HG03520 (cell line): ENCODE data around the gene CD40.
"Not testable (repeated sequence)": the region's sequence is repeated elsewhere in the genome, so short reads cannot be mapped to it uniquely, and the experiment has no call there.

Experiments
- ATAC-seq: cut with Tn5 transposase; IDR thresholded peaks from one replicate; pipeline ENCODE4 v1.9.1; 2021; ENCODE audit warnings: mild to moderate bottlenecking, moderate library complexity; ENCODE audit not compliant: unreplicated experiment

Gene CD40

DNA sequence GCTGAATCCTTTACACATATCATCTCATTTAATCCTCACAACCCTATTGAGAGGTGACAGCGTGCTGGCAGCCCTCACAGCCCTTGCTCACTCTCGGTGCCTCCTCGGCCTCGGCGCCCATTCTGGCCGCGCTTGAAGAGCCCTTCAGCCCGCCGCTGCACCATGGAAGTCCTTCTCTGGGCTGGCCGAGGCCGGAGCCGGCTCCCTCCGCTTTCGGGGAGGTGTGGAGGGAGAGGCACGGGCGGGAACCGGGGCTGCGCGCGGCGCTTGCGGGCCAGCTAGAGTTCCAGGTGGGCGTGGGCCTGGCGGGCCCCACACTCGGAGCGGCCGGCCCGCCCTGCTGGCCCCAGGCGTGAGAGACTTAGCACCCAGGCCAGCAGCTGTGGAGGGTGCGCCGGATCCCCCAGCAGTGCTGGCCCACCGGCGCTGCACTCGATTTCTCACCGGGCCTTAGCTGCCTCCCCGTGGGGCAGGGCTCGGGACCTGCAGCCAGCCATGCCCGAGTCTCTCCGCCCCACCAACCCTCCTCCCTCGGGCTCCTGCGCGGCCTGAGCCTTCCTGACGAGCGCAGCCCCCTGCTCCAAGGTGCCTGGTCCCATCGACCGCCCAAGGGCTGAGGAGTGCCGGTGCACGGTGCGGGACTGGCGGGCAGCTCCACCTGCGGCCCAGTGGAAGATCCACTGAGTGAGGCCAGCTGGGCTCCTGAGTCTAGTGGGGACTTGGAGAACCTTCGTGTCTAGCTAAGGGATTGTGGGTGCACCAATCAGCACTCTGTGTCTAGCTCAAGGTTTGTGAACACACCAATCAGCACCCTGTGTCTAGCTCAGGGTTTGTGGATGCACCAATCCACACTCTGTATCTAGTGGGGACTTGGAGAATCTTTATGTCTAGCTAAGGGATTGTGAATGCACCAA lies 26.2 kb upstream of the CD40 start:
- ATAC-seq, result not testable (repeated sequence)

DNA sequence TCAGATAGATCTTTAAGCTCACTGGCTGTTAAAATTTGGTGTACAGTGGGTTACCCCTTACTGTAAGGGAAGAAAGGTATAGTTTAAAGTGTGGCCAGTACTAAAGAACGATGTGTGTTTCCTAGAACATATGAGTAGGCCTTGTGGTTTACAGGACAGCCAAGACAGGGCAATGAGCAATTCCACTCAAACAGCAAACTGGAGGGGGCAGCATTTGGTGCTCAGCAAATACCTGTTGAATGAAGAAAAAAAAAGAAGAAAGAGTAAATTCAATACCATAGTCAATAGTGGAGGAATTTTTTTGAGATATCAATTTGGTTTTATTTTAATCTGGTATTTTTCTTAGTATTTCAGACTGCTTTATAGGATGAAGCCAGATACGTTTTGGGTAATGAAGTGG lies 24.6 kb upstream of the CD40 start:
- ATAC-seq, result no peak

DNA sequence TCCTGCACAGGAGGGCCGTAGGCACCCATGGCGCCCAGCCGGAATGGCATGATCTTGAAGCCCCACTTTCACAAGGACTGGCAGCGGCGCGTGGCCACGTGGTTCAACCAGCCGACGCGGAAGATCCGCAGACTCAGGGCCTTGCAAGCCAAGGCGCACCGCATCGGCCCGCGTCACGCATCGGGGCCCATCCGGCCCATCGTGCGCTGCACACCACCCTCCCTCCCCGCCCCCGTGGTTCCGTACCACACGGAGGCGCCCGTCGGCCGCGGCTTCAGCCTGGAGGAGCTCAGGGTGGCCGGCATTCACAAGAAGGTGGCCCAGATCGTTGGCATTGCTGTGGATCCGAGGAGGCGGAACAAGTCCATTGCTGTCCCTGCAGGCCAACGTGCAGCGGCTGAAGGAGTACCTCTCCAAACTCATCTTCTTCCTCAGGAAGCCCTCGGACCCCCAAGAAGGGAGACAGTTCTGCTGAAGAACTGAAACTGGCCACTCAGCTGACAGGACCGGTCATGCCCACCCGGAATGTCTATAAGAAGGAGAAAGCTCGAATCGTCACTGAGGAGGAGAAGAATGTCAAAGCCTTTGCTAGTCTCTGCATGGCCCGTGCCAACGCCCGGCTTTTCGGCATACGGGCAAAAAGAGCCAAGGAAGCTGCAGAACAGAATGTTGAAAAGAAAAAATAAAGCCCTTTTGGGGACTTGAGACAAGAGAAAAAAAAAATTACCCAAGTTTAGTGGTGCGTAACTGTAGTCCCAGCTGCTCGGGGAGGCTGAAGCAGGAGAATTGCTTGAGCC lies 18.4 kb upstream of the CD40 start:
- no peak for ATAC-seq

DNA sequence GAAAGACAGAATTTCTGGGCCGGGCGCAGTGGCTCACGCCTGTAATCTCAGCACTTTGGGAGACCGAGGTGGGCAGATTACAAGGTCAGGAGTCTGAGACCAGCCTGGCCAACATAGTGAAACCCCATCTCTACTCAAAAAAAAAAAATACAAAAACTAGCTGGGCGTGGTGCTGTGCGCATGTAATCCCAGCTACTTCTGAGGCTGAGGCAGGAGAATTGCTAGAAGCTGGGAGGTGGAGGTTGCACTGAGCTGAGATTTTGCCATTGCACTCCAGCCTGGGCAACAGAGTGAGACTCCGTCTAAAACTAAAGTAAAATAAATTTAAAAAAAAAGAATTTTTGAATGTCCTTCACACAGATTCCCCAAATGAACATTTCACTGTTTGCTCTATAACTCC lies 17.7 kb upstream of the CD40 start:
- ATAC-seq, result not testable (repeated sequence)

DNA sequence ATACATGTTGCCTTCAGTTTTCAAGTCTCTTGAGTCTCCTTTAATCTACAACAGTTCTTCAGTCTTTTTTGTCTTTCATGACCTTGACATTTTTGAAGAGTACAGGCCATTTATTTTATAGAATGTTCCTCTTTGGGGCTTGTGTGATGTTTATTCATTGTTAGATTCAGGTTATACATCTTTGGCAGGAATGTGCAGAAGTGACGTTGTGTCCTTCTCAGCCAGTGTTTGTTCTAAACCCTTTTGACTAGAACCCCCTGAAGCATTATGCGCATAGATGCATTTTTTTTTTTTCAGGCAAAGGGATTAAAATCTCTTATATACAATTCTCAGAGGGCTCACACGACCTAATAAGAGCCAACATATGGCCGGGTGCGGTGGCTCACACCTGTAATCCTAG lies 17.1 kb upstream of the CD40 start:
- ATAC-seq, result no peak

DNA sequence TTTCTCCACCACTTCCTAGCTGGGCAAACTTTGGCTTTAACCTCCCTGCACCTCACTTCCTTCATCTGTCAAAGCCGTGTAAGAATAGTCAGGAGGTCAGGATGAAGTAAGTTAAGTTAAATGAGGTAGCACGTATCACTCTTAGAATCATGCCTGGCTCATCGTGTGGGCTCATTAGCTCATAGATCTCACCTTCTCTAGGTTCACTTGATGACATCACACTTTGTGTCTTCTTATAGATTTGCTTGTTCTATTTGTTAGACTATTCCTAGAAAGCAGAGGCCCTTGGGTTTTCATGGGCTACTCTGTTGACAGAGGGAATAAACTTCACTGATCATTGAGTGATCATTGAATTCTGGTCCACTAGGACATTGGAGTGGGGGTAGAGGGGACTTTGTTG lies 16.2 kb upstream of the CD40 start:
- no peak for ATAC-seq

DNA sequence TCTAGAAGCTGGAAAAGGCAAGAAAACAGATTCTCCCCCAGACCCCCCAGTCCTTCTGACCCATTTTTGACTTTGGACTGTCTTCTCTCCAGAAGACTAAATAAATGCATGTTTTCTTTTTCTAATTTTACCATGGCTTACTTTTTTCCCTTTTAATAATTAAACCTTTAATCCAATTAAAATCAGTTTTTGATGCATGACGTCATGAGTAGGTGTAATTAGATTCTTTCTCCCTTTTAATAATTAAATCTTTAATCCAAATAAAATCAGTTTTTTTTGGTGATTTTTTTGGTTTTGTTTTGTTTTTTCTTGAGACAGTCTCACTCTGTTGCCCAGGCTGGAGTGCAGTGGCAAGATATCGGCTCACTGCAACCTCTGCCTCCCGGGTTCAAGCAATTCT lies 15.2 kb upstream of the CD40 start:
- ATAC-seq, result no peak

DNA sequence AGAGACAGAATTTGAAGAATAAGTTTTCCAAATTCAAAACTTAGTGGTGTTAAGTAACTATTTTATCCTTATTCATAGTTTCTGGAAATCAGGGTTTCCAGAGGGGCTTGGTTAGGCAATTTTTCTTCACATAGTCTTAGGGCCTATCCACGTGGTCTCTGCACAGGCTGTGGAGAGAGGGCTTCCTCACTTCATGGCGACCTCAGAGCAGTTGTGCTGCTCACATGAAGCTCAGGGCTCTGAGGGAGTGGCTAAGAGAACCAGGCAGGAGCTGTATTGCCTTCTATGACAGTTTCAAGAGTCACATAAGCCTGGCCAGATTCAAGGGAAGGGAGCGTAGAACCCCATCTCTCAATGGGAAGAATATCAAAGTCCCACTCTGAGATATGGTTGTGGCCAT lies 13.9 kb upstream of the CD40 start:
- ATAC-seq, result no peak

DNA sequence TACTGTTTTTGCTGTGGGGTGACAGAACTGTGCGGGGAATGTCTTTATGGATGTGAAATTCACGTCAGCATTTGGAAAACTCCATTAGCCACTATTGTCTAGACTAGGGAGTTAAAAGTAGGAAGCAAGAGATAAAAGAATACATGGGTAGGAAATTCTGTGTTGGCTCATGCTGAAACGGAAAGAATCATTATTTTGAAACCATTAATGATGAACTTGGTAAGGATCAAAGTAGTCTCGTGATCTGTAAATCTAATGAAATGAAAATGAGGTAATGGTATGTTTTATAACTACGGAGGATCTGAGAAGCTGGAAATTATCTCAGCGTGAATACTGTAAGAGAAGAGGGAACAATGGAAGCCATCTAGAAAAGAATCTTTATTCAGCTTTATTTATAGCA lies 11.1 kb upstream of the CD40 start:
- ATAC-seq, result no peak

DNA sequence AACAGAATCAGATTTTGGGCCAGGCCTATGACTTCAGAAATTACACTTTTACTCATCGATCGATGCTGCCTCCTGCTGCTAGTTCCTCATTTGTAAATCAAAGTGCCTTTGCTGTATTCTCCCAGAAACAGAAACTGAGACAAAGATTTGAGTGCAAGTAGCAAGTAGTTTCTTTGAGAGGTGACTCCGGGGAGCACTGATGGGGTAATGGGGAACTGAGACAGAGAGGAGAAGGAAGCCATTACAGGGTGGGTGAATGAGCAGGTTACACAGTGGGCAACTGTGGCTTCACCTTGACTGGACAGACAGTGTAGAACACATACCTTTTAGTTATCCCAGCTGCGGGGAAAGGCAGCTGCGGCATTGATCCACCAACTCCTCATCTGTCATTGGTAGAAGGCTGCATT lies 9.7 kb upstream of the CD40 start:
- peak; percentile 68 for ATAC-seq

DNA sequence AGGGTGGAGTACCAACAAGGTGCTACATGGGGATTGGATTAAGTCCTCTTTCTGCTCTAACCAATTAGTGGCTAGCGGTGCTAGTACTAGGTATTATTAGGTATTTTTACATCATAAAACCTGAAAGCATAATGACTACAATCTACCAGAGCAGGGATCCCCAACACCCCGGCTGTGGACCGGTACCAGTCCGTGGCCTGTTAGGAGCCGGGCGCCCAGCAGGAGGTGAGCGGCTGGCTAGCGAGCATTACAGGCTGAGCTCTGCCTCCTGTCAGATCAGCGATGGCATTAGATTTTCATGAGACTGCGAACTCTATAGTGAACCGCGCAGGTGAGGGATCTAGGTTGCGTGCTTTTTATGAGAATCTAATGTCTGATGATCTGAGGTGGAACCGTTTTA lies 9.1 kb upstream of the CD40 start:
- no peak for ATAC-seq

DNA sequence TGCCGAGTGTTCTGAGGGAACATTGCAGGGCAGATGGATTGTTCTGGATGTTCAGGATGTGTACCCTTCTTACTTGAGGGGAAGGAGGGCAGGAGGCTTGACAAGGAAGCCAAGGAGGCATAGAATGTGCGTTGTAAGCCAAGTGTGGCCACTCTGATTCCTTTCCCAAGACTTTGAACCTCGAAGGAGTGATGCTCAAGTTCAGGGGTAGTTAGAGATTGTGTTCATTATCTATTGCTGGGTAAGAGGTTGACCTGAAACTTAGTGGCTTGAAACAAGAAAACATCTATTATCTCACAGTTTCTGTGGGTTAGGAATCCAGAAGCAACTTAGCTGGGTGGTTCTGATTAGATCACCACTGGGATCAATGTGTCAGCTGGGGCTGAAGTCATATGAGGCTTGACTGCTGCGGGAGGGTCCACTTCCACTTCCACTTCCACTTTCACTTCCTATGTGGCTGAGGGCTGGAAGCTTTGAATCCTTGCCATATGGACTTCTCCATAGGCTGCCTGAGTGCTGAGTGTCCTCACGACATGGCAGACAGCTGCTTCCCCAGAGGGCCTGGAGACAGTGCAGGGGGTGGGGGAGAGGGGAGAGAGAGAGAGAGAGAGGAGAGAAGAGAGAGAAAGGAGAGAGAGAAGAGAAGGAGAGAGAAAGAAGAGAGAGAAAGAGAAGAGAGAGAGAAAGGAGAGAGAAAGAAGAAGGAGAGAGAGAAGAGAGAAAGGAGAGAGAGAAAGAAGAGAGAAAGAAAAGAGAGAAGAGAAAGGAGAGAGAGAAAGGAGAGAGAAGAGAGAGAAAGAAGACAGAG lies 6.9 kb upstream of the CD40 start:
- peak; percentile 37 for ATAC-seq

DNA sequence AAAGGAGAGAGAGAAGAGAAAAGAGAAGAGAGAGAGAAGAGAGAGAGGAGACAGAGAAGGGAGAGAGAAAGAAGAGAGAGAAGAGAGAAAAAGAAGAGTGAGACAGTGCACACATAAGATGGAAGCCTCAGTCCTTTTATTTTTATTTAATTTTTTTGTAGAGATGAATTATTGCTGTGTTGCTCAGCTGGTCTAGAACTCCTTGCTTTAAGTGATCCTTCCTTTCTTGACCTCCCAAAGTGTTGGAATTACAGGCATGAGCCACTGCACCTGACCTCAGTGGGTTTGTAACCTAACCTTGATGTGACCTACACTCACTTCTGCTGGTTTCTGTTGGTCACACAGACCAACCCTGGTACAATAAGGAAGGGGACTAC lies 6.3 kb upstream of the CD40 start:
- ATAC-seq, result no peak

DNA sequence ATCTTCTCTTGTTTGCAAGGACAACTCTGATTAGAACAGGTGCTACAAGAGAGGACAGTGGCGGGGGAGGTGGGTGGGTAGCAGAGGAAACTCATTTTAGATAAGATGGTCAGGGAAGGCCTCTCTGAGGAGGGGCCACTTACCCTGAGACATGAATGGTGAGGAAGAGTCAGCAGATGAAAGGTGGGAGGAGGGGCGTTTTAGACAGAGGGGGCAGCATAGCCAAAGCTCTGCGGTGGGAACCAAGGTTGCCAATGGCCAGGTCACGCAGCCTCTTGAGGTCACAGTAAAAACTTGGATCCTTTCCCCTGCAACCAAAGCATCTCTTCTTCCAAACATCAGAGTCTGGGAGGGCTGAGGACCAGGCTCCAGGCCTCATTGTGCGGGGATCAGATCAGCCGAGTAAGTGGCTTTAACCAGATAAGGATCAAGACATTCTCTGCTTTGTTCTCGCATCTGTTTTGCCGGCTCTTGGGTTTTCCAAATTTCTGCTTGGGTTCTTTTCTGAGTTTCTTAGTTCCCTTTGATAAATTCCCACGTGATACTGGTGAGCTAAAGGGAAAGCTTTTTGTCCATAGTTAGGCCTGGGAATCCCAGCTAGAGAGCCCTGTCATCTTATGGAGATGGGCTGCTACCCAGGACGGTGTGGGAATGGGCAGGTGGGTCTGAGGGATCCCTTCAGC lies 5.5 kb upstream of the CD40 start:
- ATAC-seq, result no peak

DNA sequence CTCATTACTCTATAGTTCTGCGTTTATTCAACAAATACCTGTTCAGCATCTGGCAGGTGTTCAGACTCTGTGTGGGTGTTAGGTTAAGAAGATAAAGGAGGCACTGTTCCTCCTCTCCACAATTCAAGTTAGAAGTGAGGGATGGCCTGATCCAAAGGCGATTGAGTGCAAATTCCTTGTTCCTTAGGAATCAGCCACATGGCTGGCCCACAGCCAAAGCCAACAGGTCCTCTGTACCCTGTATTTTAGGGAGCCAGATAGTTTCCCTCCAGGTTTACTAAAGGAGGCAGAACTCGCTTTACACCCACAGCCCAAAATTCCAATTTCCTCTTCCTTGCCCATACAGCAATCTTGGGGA lies 5.0 kb upstream of the CD40 start:
- no peak for ATAC-seq

DNA sequence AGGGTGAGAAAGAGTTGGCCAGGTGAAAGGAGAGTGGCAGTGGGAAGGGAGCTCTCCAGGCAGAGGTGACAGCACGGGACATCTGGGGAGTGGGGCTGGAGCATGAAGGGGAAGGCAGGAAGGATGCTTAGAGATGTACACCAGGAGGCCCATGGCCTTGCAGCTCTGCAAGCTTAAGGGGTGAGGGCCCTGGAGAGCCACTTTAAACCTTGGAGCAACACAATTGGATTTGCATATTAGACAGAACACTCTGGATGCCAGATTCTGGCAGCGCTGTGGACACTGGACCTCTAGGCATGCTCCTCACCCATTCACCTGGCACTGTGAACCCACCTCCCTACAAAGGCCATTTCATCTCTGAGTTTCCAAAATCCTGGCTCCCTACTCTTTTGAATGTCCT lies 3.7 kb upstream of the CD40 start:
- ATAC-seq, result no peak

DNA sequence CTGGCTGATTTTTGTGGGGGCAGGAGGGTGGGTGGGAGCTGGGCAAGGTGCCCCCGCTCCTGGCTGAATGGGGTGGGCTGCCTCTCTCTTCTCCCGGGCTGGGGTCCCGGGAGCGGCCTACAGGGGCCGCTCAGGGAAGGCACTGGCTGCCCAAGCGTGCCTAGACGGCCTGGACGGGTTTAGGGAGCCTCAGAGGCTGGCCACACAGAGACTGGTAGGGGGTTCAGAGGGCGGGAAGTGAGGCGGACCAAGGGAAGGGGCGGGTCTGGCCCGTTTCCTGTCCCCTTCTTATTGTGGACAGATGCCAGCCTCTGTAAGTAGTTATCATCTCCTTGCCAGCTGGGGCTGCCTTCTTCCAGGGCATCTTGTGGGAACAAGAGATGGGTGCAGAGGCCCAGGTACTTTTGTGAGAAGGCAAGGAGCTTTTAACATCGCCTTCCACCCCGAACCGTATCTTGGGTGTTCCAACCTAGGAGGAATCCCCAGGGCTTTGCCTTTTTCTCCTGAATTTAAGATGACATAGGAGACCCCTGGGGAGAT lies 437 bp downstream of the CD40 start:
- no peak for ATAC-seq

DNA sequence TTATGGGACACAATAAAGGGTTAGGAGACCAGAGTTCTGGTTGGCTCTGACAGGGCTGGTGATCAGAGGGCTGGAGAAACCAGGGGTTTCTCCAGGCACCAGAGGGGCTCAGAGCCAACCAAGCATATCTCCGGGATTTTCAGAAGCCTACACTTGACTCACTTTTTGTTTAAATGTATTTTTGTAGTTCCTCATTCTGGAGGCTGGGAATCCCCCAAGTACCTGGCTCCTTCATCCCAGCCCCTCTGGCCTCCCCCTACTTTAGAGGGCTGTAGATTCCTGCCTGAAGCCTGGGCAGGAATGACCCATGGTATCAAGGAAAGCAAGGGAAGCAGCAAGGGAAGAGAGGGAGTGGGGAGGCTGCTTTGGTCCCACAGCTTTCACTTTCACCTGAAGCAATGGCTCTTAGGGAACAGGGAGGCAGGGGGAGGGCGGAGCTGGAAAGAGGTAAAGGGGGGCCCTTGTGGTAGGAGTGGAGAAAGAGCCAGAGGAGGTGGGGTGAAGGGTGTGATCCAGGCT lies 973 bp downstream of the CD40 start:
- ATAC-seq, result no peak

DNA sequence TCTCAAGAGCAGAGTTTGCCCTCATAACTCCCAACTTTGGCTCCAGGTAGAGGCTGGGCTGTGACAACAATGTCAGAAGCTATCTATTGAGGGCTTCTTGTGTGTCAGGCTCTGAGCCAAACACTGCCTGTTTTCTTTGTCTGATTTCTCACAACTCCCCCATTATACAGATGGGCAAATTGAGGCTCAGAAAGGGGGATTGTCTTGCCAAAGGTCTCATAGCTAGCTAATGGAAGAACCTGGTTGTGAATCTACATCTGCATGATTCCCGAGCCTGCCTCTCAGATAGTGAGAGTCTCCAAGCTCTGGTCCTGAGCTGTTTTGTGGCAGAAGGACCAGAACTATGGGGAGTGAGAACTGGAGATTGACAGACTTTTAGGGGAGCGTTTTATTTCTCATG lies 1.4 kb downstream of the CD40 start:
- ATAC-seq, result no peak

DNA sequence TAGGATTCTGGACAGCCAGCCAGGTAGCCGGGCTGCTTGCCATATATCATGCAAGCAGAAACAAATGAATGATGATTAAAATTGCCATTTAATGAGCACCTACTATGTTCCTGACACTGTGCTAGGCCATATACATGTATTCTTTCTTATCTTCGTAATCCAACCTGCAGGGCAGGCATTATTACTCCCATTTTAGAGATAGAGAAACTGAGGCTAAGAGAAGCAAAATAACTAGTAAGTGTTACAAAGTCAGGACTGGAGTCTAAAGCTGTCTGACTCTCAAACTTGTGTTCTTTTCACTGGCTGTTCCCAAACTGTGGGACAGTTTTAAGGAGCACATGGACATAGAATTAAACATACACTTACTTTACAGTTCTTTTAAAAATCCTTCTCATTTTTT lies 2.0 kb downstream of the CD40 start:
- ATAC-seq, result no peak
